H1 (cell line): ENCODE measurements around the gene RELN. TPM values are rescaled to one million over a fixed set of nuclear protein-coding genes. Genes with fewer than 3 reads are reported as not detected.

ENCODE experiments used
- CTCF ChIA-PET: fragments of 300-600 bp; sonication (Branson Sonifier 250); formaldehyde crosslinking; loops from one replicate; lab custom pipeline; 2021; ENCODE audit not compliant: partially characterized antibody; lab: Charles Lee
- POLR2A ChIA-PET: fragments of 300-600 bp; sonication (Branson Sonifier 250); formaldehyde crosslinking; loops from one replicate; lab custom pipeline; 2021; ENCODE audit warnings: inconsistent platforms; ENCODE audit not compliant: partially characterized antibody; lab: Charles Lee
- DNase-seq, 2 experiments: peaks; one replicate each; pipeline versions ENCODE4 v3.0.0 to v3.0.0-alpha.2; 2010 to 2022; ENCODE audit warnings: low spot score in 2 of 2, low read depth in 1 of 2, mixed read lengths in 1 of 2
- FAIRE-seq: peaks from 2 replicates; lab custom pipeline; 2011; peaks lifted over from hg19 to GRCh38; lab: Jason Lieb, UNC
- H2AFZ ChIP-seq: 2 replicates; pipeline ENCODE4 v1.8.1; 2012; ENCODE audit warnings: low read length, inconsistent platforms
- H2AK5ac ChIP-seq: 2 replicates; pipeline ENCODE4 v1.6.1; 2013; ENCODE audit warnings: low read depth, low read length
- H2BK120ac ChIP-seq: replicated peaks from 2 replicates; pipeline ENCODE3; 2013; ENCODE audit warnings: low read depth, low read length, inconsistent platforms
- H2BK12ac ChIP-seq: 2 replicates; pipeline ENCODE4 v1.6.1; 2013; ENCODE audit warnings: low read depth, low read length
- H2BK15ac ChIP-seq: 2 replicates; pipeline ENCODE4 v1.6.1; 2013; ENCODE audit warnings: low read length
- H2BK20ac ChIP-seq: 2 replicates; pipeline ENCODE4 v1.6.1; 2013; ENCODE audit warnings: low read length
- H2BK5ac ChIP-seq: 2 replicates; pipeline ENCODE4 v1.6.1; 2013; ENCODE audit warnings: low read depth, low read length
- H3K14ac ChIP-seq: 2 replicates; pipeline ENCODE4 v1.6.1; 2013; ENCODE audit warnings: inconsistent platforms; ENCODE audit not compliant: insufficient read length
- H3K18ac ChIP-seq: 2 replicates; pipeline ENCODE4 v1.6.1; 2013; ENCODE audit warnings: low read length; ENCODE audit errors: extremely low read depth
- H3K23ac ChIP-seq: 2 replicates; pipeline ENCODE4 v1.6.1; 2013; ENCODE audit warnings: inconsistent platforms; ENCODE audit not compliant: insufficient read length
- H3K23me2 ChIP-seq: 2 replicates; pipeline ENCODE4 v1.6.1; 2013; ENCODE audit warnings: low read depth, low read length
- H3K27ac ChIP-seq: 2 replicates; pipeline ENCODE4 v1.6.1; 2011; ENCODE audit warnings: low read depth, low read length, inconsistent platforms
- H3K27me3 ChIP-seq, 4 experiments: replicated peaks in 1 of 4; 1 replicate in 1 of 4; 2 replicates in 3 of 4; pipeline versions ENCODE4 v1.6.1 to v1.8.1; 2011 to 2013; ENCODE audit warnings: low read length in 3 of 4, mild to moderate bottlenecking in 3 of 4, inconsistent platforms in 2 of 4, mixed read lengths in 2 of 4, moderate library complexity in 1 of 4; ENCODE audit not compliant: control insufficient read depth in 3 of 4, insufficient read depth in 3 of 4; ENCODE audit errors: extremely low read depth in 1 of 4
- H3K36me3 ChIP-seq, 4 experiments: 2 replicates each; pipeline versions ENCODE4 v1.6.1 to v1.8.1; 2011 to 2013; ENCODE audit warnings: mild to moderate bottlenecking in 4 of 4, low read length in 3 of 4, moderate library complexity in 2 of 4, control low read depth in 1 of 4, inconsistent platforms in 1 of 4; ENCODE audit not compliant: insufficient read depth in 4 of 4, control insufficient read depth in 2 of 4
- H3K4ac ChIP-seq: replicated peaks from 2 replicates; pipeline ENCODE3; 2013; ENCODE audit warnings: low read length, low read depth, mixed read lengths, inconsistent platforms; ENCODE audit not compliant: insufficient read length
- H3K4me1 ChIP-seq, 4 experiments: replicated peaks in 1 of 4; 1 replicate in 1 of 4; 2 replicates in 3 of 4; pipeline versions ENCODE4 v1.6.1 to v1.8.1; 2011 to 2013; ENCODE audit warnings: low read length in 3 of 4, inconsistent platforms in 2 of 4, mixed read lengths in 1 of 4; ENCODE audit not compliant: insufficient read depth in 4 of 4, control insufficient read depth in 3 of 4
- H3K4me2 ChIP-seq, 2 experiments: 2 replicates each; pipeline versions ENCODE4 v1.6.1 to v1.8.1; 2011 to 2013; ENCODE audit warnings: low read depth in 2 of 2, low read length in 2 of 2, control low read depth in 1 of 2, inconsistent platforms in 1 of 2, mild to moderate bottlenecking in 1 of 2; ENCODE audit not compliant: insufficient read depth in 1 of 2
- H3K4me3 ChIP-seq, 4 experiments: fragments of 200-600, 300-600 bp in 1 of 4; sonication (generic), shearing (Covaris generic), sonication (Bioruptor Twin) in 1 of 4; 2 replicates each; pipeline versions ENCODE4 v1.5.1 to v1.8.1; 2011 to 2016; ENCODE audit warnings: low read length in 4 of 4, low read depth in 3 of 4, control low read depth in 2 of 4, inconsistent platforms in 2 of 4, mild to moderate bottlenecking in 2 of 4, mixed read lengths in 1 of 4, moderate library complexity in 1 of 4; ENCODE audit not compliant: insufficient read depth in 2 of 4; ENCODE audit errors: extremely low read depth in 1 of 4
- H3K56ac ChIP-seq: replicated peaks from 2 replicates; pipeline ENCODE3; 2013; ENCODE audit warnings: low read depth, mild to moderate bottlenecking, mixed read lengths, low read length, inconsistent platforms; ENCODE audit not compliant: insufficient read length
- H3K79me1 ChIP-seq: 2 replicates; pipeline ENCODE4 v1.6.1; 2013; ENCODE audit warnings: low read depth, low read length, control low read depth
- H3K79me2 ChIP-seq, 2 experiments: 2 replicates each; pipeline versions ENCODE4 v1.6.1 to v1.8.1; 2012 to 2013; ENCODE audit warnings: low read length in 2 of 2, mild to moderate bottlenecking in 2 of 2, inconsistent platforms in 1 of 2; ENCODE audit not compliant: insufficient read depth in 2 of 2, control insufficient read depth in 1 of 2
- H3K9ac ChIP-seq, 4 experiments: replicated peaks in 1 of 4; 1 replicate in 1 of 4; 2 replicates in 3 of 4; pipeline versions ENCODE4 v1.6.1 to v1.8.1; 2011 to 2013; ENCODE audit warnings: low read depth in 3 of 4, low read length in 3 of 4, control low read depth in 2 of 4, mild to moderate bottlenecking in 2 of 4, moderate library complexity in 2 of 4, inconsistent platforms in 1 of 4; ENCODE audit errors: extremely low read depth in 1 of 4
- H3K9me3 ChIP-seq, 2 experiments: 2 replicates each; pipeline versions ENCODE4 v1.6.1 to v1.8.1; 2012 to 2013; ENCODE audit warnings: mild to moderate bottlenecking in 2 of 2, moderate library complexity in 2 of 2, control low read depth in 1 of 2, inconsistent platforms in 1 of 2, low read depth in 1 of 2, low read length in 1 of 2, mixed read lengths in 1 of 2; ENCODE audit not compliant: insufficient read depth in 2 of 2
- H4K20me1 ChIP-seq, 2 experiments: replicated peaks in 1 of 2; 2 replicates each; pipeline versions ENCODE3 to v1.8.1; 2011 to 2013; ENCODE audit warnings: inconsistent platforms in 2 of 2, low read length in 2 of 2, mild to moderate bottlenecking in 1 of 2; ENCODE audit not compliant: insufficient read depth in 2 of 2, control insufficient read depth in 1 of 2
- H4K5ac ChIP-seq: 2 replicates; pipeline ENCODE4 v1.6.1; 2013; ENCODE audit warnings: low read length, low read depth, mixed read lengths, inconsistent platforms; ENCODE audit not compliant: insufficient read length
- H4K8ac ChIP-seq: 2 replicates; pipeline ENCODE4 v1.8.0; 2013; ENCODE audit warnings: mild to moderate bottlenecking, moderate library complexity, low read length, inconsistent platforms; ENCODE audit not compliant: insufficient read depth; ENCODE audit errors: extremely low read depth
- H4K91ac ChIP-seq: replicated peaks from 2 replicates; pipeline ENCODE3; 2013; ENCODE audit warnings: low read length, mixed read lengths, inconsistent platforms; ENCODE audit not compliant: insufficient read length
- SP2 ChIP-seq: IDR thresholded peaks from 2 replicates; pipeline ENCODE4 v1.6.1; 2012; ENCODE audit warnings: mild to moderate bottlenecking, low read length, inconsistent platforms
- WGBS, 2 experiments: shearing (Covaris generic) in 1 of 2; methylation state at CpG; one replicate each; pipeline versions ENCODE4 v1.1.6 to v1.1.7; 2013 to 2015; ENCODE audit warnings: low lambda C conversion rate in 2 of 2, mixed read lengths in 2 of 2, inconsistent platforms in 1 of 2, low coverage in 1 of 2, missing lambda C conversion rate in 1 of 2; ENCODE audit not compliant: insufficient replicate concordance in 2 of 2, insufficient coverage in 1 of 2, insufficient read length in 1 of 2; ENCODE audit errors: extremely low coverage in 1 of 2, missing lambda C conversion rate in 1 of 2; 5-methylcytosine and 5-hydroxymethylcytosine counted together
- polyA plus RNA-seq, 7 experiments: library from polyadenylated mRNA; depleted of rRNA in 3 of 7; stranded (reverse) in 5 of 7; unstranded in 2 of 7; fragments of >200 nt in 5 of 7; fragments of 200-250 nt in 2 of 7; gene quantifications; 1 replicate in 5 of 7; 2 replicates in 1 of 7; 4 replicates in 1 of 7; pipeline versions ENCODE4 v1.2.1 to v1.2.3, GENCODE V29; 2011 to 2013; ENCODE audit warnings: missing spikeins in 2 of 7, mixed read lengths in 2 of 7
- total RNA-seq: library from RNA; stranded (reverse); fragmentation: NEBNext Ultra II Directional; extraction: Animal tissue kit (Norgen Biotek cat#: 25700); gene quantifications from 2 replicates; pipeline ENCODE4 v1.2.1, GENCODE V29; 2021

The RELN gene
- total and polyA plus RNA-seq, 2 of the 8 experiments (the other 6 are each of a cell fraction or from before 2014, with no cell fraction given), result 0.03 to 0.07 TPM

GRCh38 chr7:103640031-103640779, 349.3 kb downstream of the RELN start:
- no peaks in the 10 kb centered on the region for H3K27me3 ChIP-seq
- no peak overlapping the region for H3K4ac ChIP-seq
- no peaks in the 10 kb centered on the region for H3K9me3 ChIP-seq
- H3K23me2 ChIP-seq, result no peaks in the 10 kb centered on the region
- H3K18ac ChIP-seq, result no peak overlapping the region
- H3K56ac ChIP-seq, result no peak overlapping the region
- no peaks in the 10 kb centered on the region for H3K4me1 ChIP-seq
- no peaks in the 10 kb centered on the region for H3K36me3 ChIP-seq
- FAIRE-seq, result no peak
- H2BK15ac ChIP-seq, result no peak overlapping the region
- no peak for TF ChIP-seq SP2
- ChIA-PET CTCF (no interaction called here), POLR2A (no interaction called here)
- H3K79me2 ChIP-seq, result no peaks in the 10 kb centered on the region
- 92% methylated on average over 5 of the region's 5 CpGs; no CpG with 5 or more reads in 1 of the 2 experiments for WGBS, 2 experiments
- H3K23ac ChIP-seq, result no peak overlapping the region
- no peaks in the 10 kb centered on the region for H4K20me1 ChIP-seq
- no peak overlapping the region for H2BK12ac ChIP-seq
- H2AK5ac ChIP-seq, result no peak overlapping the region
- H3K14ac ChIP-seq, result no peak overlapping the region
- no peak for DNase-seq
- no peak overlapping the region for H3K4me2 ChIP-seq
- no peak overlapping the region for H2BK120ac ChIP-seq
- no peak overlapping the region for H4K5ac ChIP-seq
- H3K79me1 ChIP-seq, result no peaks in the 10 kb centered on the region
- H4K8ac ChIP-seq, result no peak overlapping the region
- no peak overlapping the region for H3K4me3 ChIP-seq
- no peak overlapping the region for H2BK5ac ChIP-seq
- no peak overlapping the region for H2BK20ac ChIP-seq
- no peak overlapping the region for H2AFZ ChIP-seq
- H4K91ac ChIP-seq, result no peak overlapping the region
- H3K9ac ChIP-seq, result no peak overlapping the region
- H3K27ac ChIP-seq, result no peak overlapping the region
